HG03095 (cell line): ENCODE results near the gene PIP4K2B.
"Not testable (repeated sequence)": the region's sequence is repeated elsewhere in the genome, so short reads cannot be mapped to it uniquely, and the experiment has no call there.

ENCODE experiments used
- ATAC-seq: cut with Tn5 transposase; IDR thresholded peaks from one replicate; pipeline ENCODE4 v1.9.1; 2021; ENCODE audit warnings: moderate library complexity; ENCODE audit not compliant: unreplicated experiment

The PIP4K2B gene

DNA sequence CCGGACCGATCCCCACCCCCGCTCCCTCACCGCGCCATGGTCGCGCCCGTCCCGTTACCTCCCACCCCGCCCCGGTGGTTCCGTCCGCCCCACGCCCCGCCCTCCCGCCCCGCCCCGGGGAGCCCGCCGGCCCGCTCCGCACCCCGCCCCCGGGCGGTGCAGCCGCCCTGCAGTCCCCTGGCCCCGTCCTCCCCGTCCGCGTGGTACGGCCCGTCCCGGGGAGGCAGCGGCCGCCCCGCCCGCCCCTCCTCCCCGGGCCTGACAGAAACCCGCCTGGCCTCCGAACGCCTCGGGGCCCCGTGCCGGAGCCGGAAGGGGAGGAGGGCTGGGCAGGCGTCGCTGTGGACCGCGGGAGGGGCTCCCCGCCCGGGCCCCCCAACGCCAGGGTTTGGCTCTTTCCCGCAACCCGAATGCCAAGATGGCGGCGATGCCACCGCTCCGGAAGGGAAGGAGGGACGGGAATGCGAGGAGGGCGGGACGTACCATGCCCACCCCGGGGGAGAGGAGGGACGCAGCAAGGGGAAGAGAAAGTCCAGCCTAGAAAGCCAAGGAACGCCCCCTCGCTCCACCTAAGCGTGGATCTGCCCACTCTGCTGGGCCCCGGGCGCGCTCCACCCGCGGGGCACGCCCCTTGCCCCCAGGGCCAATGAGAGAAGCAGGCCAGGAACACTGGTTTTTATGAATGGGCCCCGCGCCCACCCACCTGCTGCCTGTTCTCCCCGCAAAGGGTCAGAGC is at the start of gene PIP4K2B:
Gene PIP4K2B, minus strand, starts transcription at position 56 of the 736 bp plus-strand sequence. CDS start 132 bp downstream, outside the sequence.
- peak; percentile 74 for ATAC-seq

DNA sequence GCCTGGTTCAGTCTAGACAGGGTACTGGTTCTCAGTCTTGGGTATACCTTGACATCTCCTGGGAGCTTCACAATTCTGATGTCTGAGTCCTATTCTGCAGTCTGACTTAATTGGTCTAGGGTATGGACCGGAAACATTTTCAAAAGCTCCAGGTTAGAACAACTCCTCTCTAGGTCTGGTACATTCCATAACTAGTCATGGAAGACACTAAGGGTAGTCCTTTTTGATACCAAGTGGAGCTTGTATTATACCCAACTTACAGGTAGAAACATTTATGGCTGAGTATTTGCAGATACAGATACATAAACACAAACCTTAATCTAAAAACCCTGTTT is 49.2 kb upstream of the PIP4K2B start:
- ATAC-seq = no peak

DNA sequence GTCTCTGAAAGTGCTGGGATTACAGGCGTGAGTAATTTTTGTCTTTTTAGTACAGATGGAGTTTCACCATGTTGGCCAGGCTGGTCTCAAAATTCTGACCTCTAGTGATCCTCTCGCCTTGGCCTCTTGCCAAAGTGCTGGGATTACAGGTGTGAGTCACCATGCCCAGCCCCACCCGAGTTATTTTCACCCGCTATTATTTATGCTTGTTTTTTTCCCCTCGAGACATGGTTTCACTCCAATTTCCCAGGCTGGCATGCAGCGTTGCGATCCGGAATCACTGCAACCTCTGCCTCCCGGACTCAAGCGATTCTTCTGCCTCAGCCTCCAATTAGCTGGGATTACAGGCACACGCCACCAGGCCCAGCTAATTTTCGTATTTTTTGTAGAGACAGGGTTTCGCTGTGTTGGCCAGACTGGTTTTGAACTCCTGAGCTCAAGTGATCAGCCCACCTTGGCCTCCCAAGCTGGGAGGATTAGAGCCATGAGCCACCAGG is 45.0 kb upstream of the PIP4K2B start:
- no peak for ATAC-seq

DNA sequence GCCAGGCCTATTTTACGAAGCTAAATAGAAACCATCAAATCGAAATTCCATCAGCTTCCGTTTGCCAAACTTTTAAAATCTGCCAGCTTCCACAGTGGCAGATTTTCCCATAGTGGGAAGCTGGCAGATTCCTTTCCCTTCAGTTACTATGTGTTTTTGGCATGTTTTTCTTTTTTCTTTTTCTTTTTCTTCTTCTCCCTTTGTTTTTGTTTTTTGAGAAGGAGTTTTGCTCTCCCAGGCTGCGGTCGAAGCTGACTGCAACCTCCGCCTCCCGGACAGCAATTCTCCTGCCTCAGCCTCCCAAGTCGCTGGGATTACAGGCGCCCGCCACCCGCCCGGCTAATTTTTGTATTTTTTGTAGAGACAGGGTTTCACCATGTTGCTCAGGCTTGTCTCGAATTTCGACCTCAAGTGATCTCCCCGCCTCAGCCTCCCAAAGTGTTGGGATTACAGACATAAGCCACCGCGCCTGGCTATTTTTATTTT is 26.4 kb upstream of the PIP4K2B start:
- no peak for ATAC-seq

DNA sequence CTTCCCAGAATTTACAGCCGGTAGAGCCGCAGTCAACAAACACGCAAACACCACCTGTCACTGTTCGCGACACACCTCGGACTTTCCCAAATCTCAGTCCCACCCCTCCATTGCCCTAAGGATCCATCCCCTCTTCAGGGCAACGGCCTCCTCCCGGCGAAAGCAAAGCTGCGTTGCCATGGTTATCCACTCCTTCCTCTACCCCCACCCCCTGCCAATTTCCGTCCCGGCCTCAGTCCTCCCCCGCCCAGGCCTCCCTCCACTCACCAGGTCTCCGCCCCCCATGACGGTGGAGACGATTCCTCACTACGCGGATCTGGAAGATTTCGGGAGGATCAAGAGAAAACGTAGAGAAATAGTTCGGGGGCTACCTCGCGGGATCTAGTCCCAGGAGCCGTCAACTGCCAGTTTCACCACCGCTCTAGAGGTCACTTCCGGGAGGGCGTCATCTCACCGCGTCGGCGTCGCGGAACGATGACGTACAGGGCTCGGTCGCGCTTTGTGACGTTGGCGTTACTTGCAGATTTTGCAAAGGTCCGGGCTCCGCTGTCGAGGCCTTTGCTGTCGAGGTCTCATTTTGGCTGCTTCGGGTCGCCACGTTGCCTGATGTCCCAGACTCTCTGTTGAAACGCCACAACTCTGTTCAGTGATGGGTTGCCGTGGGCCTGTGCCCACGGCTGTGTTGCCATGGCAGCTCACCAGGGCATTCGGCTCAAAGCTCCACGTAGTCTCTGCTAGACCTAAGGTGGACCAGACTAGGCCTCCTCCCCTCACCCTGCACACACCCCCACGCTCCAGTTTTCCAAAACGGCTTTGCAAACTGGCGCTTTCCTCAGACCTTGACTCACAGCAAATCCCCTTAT is 25.8 kb upstream of the PIP4K2B start, which contains the start of gene CWC25:
Gene CWC25, minus strand, starts transcription at position 423 of the 863 bp plus-strand sequence. Its CDS starts 138 bp downstream, at position 285.
- ATAC-seq = no peak

DNA sequence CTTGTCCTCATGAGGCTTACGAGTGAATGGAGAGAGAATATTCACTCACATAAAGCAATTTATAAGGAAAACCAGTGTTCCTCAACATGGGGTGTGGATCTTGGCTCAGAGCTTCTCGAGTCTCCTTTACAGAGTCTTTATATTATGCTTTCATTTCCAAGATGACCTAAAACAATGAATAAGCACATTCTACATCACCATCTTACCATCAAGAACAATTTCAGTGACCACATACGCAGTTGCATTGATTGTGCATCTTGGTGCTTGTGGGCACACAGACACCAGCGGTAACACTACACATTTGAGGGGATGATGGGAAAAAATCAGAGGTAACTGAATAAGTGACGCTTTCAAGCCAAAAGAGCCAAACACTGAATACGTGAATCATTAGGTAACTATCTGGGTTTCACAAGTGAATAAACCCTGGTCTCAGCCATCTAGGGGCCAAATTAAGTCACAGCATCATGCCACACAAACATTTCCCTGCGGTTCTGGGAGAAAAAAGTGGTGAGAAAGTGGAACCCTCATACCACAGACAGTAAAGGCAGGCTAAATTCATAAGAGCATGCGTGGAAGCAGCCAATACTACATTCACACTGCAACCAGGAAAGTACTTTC is 16.3 kb upstream of the PIP4K2B start:
- no peak for ATAC-seq

DNA sequence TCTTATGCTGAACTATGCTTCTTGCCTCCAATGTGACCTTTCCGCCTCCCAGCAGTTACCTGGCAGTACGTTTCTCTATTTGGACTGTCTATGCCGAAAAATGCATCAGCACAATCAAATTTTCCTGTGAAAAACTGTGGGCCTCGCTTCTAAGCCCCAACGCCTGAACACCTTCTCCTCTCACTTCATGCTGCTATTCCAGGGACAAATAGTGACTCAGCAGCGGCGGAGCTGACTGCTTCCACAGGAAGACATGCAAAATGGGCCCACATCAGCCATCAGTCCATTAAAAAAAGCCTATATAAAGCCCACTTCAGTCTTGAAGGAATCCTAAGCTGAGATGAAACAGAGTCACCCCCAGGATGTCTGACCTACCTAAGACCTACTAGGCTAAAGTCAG is 10.5 kb upstream of the PIP4K2B start:
- no peak for ATAC-seq

DNA sequence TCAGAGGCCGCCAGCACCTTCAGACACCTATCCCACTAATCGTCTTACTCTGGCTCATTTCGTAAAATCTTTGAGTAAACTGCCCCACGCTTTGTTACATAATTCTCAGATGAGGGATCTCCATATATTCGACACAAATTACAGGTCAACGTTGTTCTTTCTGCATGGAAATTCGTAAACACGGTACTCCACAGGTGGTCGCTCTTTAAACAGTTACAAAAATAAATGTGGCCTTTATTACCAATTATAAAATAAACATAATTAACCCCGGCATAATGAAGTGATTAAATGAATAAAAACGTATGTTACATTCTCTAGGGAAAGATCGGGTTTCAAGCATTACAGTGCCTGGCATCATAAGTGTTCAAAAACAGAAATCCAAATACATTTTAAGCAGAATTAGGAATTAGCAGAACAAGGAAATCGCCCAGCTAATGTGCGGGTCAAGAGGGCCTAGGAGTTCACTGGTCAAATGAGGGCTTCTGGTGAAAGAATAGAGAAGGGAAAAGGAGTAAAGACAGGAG is 943 bp upstream of the PIP4K2B start:
- ATAC-seq = no peak

DNA sequence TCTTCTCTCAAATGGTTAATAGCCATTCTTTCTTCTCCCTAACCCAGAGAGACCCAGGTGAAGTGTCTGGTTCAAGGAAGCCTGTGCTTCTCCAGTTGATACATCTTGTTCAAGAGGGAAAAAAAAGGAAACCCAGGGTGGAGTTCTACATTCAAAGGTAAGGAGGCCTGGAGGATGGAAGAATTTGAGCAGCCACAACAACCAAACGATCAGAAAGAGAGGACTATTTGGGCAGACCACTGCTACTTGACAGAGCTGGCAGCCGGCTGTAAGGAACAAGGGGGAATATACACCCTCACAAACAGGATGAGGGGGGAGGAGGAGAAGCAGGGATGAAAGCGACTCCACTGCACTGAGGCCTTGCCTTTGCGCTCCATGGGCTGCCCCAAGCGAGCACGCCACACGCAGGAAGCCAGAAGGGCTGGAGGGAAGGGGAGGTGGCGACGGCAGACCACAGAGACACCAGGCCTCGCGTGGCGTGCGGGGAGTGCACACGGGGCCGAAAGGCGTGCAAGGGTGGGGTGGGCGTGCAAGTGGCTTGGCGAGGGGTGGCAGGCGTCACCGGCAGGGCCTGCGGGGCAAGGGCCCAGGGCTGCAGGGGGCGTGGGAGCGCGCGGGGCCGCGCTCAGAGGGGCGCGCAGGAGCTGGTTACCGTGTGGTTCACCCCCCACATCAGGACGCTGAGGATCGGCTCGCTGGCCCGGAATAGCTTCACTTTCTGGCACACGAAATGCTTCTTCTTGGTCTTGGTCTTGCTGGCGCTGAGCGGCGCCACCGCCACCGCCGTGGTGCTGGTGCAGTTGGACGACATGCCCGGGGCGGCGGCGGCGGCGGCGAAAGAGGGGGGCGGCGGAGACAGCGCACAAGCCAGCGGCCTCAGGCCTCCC is 499 bp downstream of the PIP4K2B start:
- peak; percentile 15 for ATAC-seq

DNA sequence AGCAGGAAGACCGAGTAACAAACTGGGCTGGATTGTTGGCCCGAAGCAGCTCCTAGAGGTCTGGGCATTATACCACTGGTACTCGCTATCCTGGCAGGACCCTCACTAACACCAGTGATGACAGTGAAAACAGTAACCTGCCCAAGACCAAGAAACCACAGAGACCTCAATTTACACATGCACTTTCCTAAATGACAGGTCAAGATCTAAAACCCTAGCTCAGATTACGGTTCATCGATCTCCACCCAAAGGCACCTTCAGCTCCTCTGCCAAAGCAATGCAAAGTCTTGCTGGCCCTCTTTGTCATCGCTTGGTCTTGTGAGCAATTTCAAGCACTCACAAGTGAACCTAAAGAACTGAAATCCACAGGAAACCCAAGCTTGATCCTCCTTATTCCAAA is 1.5 kb downstream of the PIP4K2B start:
- ATAC-seq = no peak

DNA sequence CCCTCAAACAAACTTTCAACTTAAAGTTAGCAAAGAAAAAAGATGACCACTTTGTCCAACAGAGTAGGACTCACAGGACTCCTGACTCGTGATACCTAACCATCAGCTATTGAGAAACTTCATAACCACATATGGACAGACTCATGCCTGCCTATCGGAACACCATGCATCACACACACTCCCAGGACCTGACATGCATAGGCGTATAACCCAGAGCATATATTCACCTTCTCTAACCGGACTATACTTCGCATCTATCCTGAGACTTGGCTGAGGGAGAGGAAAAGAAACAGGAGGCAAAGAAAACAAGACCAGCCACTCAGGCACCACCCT is 2.2 kb downstream of the PIP4K2B start:
- ATAC-seq = no peak

DNA sequence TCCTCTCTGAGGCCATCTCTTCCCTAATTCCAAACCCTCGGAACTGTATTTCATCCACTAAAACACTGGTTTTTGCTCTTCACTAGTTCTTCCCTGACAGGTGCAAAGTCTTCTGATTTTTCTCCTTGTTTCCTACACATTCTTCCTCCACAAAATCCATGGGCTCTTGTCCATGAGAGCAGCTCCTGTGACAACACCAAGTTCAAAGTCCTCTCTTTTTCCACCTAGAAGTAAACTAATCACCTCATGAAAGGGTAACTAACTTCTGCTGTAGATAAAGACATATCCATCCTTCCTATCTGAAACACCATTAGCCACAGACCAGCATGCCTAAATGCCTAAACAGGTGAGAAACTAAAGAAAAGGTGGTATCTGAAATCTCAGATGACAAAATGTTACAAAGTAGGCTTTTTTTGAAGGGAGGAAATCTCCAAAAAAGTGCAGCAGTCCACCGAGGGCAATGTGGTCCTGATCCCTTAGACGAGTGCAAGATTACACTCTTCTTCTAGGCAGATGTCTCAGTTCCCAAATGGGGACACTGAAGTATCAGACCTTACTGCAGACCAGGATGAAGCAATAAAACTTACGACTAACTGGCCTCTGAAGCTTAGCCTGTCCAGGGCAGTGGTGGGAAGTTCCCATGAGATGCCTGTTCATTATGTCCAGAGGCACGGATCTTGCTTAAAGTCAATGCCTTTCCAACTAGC is 2.8 kb downstream of the PIP4K2B start:
- ATAC-seq = no peak

DNA sequence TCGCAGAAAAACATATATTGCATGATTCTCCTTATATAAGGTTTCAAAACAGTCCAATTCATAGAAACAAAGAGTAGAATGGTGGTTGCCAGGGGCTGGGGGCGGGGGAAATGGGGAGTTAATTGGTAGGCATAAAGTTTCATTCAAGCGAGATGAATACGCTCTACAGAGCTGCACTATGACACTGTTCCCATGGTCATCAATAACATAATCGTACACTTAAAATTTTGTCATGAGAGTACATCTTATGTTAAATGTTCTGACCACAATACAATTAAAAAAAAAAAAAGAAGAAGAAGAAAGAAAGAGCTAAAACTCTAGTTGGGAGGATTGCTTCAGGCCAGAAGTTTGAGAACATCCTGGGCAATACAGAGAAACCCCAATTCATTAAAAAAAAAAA is 5.1 kb downstream of the PIP4K2B start:
- ATAC-seq = no peak

DNA sequence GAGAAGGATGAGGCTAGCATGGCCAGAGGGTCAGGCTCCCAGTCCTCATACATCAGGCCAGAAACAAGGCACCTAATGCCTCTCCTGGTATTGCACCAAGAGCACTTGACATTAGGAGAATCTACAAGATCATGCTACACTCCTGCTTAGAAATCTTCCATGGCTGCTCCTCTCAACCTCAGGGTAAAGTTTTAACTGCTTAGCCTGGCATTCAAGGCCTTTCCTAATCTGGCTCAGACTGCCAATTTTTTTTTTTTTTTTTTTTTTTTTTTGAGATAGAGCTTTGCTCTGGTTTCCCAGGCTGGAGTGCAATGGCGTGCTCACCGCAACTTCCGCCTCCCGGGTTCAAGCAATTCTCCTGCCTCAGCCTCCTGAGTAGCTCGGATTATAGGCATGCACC is 8.2 kb downstream of the PIP4K2B start:
- ATAC-seq = no peak

DNA sequence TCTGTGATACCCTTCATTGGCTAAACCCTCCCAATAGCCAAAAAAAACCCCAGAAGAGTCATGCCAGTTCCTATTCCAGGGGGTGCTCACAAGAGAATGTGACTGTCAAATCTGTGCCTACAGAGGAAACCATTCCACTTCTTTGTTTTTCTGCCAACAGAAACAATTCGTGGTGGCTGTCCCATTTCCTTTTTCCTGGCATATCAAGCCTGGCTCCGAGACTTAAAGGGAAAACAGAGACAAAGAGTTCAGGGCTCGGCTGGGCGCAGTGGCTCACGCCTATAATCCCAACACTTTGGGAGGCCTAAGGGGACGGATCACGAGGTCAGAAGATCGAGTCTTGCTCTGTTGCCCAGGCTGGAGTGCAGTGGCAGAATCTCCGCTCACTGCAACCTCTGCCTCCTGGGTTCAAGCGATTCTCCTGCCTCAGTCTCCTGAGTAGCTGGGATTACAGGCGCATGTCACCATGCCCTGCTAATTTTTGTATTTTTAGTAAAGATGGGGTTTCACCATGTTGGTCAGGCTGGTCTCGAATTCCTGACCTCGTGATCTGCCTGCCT is 9.1 kb downstream of the PIP4K2B start:
- ATAC-seq = not testable (repeated sequence)

DNA sequence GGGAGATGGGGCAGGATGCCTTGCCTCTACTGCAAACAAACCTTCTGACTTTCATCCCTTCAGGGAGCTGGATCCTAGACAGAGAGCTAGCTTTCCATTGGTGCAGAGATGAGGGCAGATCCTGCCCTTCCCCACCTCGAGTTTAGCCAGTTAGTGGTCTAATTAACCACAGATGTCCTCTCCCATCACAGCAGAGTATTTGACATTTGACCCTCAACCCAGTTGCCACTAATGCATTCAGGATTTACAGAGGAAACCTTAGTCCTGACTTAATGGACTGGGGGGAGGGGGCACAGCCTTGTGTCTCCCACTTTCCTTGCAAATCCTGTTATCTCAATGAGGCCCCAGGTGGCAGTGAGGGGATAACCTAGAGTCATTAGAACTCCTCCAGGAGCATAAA is 10.2 kb downstream of the PIP4K2B start:
- no peak for ATAC-seq

DNA sequence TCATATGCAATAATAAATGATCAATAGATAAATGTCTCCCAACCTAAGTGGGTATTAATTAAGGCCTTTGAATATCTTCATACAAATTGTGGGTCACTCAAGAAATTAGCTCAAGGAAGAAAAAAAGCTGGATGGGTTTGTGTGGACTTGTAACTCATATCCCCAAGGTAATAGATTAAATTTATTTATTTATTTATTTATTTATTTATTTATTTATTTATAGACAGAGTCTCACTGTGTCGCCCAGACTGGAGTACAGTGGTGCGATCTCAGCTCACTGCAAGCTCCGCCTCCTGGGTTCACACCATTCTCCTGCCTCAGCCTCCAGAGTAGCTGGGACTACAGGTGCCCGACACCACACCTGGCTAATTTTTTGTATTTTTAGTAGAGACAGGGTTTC is 11.4 kb downstream of the PIP4K2B start:
- ATAC-seq = not testable (repeated sequence)

DNA sequence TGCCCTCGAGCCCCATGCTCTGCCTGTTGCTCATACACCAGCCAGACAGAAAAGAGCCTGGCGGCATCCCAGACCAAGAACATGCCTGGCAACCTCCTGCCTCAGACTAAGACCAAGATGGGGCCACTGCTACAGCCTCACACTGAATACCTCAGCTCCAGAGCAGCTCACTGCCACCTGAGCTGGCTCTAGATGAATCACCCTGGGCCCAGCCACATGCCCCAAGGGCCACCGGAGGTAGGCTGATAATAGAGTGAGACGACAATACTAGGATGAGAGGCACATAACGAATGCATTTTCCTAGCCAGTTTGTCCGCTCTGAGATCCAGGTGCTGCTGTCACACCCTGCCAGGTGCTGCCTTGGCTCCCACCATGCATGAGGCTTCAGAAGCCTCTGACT is 13.0 kb downstream of the PIP4K2B start:
- ATAC-seq = no peak

DNA sequence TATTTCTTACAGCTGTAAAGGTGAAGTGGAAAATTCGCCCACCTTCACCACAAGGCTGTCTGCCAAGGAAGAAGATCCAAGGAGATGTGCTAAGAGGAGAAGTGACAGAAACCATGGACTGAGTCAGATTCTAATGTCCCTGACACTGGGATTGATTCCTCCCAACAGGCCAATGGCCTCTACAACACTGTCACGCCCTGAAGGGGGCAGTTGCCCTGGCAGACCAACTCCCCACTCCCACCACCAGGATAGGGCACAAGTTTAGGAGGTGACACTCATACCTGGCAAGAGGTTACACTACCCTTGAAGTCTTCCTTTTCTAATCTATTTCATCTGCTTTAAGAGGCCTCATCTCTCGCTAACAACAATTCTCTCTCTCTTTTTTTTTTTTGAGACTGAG is 16.1 kb downstream of the PIP4K2B start:
- no peak for ATAC-seq
